GM21825 (cell line): ENCODE data around the gene IP6K2.

Experiments used
- ATAC-seq: cut with Tn5 transposase; IDR thresholded peaks from one replicate; pipeline ENCODE4 v1.9.1; 2021; ENCODE audit warnings: mild to moderate bottlenecking, moderate library complexity; ENCODE audit not compliant: unreplicated experiment

Gene IP6K2

GRCh38 chr3:48674505-48674904 is 42.5 kb downstream of the IP6K2 start:
- no peak for ATAC-seq

DNA sequence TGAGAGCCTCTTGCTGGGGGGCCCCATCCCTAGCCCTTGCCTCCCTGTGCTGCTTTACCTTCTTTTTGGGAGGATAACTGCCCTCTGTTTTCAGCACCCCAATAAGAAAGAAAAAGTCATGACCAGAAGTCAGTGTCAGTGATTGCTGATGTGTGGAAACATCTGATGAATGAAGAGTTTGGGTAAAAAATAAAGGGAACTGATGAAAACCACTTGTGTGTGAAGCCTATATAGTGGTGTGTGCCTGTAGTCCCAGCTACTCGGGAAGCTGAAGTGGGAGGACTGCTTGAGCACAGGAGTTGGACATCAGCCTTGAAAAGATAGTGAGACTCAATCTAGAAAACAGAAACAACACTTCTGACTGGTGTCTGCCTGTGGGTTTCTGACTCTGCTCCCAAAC is 44.5 kb downstream of the IP6K2 start:
- no peak for ATAC-seq

DNA sequence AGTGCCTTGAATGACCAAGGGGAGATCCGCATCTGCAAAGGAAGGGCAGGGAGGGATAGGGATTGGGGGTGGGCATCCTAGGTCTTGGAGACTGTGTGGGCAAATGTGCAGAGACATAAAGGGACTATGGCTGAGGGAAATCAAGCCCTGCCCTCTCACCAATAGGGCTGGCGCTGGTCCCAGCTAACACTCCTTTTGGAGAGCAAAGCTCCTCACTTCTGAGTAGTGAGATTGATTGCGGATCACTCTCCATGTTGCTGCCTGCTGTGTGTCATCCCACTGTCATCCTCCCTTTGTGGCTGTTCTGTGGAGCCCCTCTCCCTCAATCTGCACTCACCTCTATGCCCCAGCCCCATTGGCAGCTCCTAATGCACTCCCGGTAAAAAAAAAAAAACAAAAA is 52.1 kb downstream of the IP6K2 start:
- no peak for ATAC-seq

DNA sequence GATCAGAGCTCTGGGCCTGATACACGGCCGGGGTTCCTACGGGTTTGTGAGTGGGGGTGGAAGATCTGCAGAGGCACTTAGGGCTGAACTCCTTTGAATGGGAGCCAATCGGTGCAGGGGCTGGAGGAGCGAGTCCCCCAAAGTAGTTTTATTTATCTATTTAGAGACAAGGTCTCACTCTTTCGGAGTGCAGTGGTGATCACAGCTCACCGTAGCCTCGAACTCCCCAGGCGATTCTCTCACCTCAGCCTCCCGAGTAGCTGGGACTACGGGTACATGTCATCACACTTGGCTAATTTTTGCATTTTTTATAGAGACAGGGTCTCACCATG is 52.7 kb downstream of the IP6K2 start:
- no peak for ATAC-seq

DNA sequence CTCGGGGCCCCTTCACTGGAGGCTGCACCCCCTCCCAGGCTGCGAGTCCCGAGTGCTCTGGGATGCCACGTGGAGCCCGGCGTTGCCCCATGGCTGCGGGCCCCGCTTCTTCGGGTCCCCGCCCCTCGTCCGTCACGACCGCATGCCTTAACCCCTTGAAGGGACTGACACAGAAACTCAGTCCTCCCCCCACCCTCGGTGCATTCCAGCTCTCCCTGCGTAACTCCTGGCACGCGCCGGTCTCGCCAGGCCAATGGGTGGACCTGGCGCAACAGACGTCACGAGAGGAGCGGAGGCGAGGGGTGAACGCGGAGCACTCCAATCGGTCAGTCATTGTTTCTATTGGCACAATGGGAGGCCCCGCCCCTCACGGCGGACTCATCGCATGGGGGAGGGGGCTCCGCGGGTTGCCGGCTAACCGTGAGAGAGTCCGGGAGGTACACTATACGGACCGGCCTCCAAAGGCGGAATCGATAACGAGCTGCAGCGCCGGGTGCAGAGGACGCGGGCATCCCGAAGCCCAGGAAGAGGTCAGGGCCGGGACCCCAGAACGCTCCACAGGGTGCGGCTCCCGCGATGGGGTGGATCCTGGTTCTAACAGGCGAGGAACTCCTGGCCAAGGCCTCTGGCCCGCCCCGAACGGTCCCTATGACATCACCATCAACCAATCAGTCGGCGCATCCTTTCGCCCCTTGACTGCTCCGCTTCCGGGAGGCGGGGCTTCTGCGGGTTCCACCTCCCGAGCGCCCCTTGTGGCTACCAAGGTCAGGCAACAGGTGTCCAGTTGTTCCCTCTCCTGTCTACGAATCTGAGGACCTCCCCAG is 53.3 kb downstream of the IP6K2 start:
- ATAC-seq: peak; percentile 86

- ATAC-seq: no peak
Observed at GRCh38 chr3:48662753-48663488, 54.1 kb downstream of the IP6K2 start, which contains the start of gene CELSR3. Gene CELSR3 (minus strand): TSS chr3:48662886. CDS start chr3:48662634, 252 bp downstream.

- ATAC-seq: no peak
Observed at GRCh38 chr3:48662145-48662752, 54.8 kb downstream of the IP6K2 start.

- peak; percentile 30 for ATAC-seq
Observed at GRCh38 chr3:48661501-48662144, 55.4 kb downstream of the IP6K2 start.

- ATAC-seq: no peak
Observed at GRCh38 chr3:48660800-48661400, 56.1 kb downstream of the IP6K2 start.

DNA sequence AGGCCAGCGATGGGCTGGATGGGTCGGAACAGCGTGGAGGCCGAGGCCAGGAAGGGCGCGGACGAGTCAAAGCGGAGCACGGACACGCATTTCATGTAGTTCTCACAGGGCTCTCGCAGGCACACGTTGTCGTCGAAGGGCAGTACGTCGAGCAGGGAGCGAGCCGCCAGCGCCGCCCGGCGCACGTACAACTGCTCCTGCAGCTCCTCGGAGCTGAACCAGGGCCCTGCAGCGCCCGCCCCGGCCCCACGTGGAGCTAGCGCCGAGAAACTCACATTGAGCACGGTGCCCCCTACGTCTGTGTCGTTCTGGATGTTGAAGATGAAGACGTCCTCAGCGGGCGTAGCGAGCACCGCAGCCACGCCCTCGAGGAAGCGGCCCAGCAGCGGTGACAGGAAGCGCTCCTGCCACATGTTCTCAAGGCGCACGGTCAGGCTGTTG is 60.2 kb downstream of the IP6K2 start:
- no peak for ATAC-seq

- peak; percentile 48 for ATAC-seq
Observed at GRCh38 chr3:48656061-48656840, 60.8 kb downstream of the IP6K2 start.

GRCh38 chr3:48655606-48656005 is 61.4 kb downstream of the IP6K2 start:
- no peak for ATAC-seq

GRCh38 chr3:48655063-48655462 is 62.0 kb downstream of the IP6K2 start:
- no peak for ATAC-seq

DNA sequence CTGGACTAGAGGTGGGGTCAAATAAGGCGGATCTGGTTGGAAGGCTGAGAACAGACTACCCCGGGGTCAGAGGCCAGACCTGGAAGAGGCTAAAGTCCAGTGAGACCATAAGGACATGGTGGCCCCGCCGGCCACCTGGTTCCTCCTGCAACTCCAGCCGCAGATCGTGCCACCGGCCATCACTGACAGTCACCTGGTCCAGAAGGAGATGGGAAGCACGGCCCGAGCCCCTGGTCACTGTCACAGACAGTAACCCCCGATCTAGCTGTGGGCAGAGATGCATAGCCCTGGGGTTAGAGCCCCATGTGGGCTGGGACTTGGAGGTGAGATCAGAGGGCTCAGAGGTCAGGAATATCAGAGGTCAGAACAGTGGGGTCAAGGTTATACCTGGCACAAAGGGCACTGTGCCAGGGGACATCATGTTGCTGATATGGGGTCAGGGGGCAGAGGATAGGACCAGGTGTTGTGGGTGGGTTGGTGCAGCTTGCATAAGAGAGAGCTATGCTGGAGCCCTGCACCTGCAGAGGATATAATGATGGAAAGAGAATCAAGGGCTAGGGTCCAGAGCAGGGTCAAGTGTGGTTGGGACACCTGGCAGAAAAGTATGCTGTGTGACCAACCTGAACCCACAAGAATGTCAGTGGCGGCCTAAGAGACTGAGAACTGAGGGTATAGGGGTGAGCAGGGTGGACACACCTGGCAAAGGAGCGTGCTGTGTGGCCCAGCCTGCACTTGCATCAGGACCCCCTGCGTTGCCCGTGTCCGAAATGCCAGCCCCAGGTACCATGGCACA is 63.9 kb downstream of the IP6K2 start:
- no peak for ATAC-seq

DNA sequence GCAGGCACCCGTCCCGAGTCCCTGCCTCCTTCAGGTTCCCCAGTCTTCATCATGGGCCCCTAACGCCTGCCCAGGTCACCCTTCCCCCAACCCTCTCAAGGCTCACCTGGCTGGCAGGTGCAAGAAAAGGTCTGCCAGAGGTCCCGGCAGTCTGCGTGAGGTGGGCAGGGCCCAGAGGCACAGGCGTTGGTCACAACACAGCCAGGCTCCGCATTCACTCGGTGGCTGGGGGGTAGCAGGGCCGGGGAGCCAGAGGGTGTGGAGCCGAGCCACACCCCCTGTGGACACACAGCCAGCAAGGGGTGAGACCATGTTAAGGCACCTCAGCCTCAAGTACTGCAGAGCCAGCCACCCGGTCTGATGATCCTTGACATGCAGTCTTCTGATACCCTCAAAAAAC is 65.2 kb downstream of the IP6K2 start:
- ATAC-seq: no peak

DNA sequence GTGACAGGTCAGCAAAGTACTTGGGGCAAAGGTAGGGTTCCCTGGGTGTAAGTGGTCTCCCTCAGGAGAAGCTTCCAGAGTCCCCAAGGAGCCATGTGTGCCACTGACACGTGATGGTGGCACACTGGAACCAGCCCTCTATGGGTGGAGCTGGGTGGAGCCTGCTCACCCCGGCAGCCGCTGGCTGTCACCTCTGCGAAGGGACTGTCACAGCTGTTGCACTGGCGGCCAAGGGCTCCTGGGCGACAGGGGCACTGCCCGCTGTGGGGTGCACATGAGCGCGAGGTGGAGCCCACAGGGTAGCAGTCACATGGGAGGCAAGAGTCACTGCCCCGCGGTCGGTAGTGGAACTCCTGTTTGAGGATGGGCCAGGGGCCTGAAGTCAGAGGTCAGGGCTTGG is 66.3 kb downstream of the IP6K2 start:
- ATAC-seq: no peak

- ATAC-seq: no peak
Observed at GRCh38 chr3:48648188-48648850, 68.7 kb downstream of the IP6K2 start.

DNA sequence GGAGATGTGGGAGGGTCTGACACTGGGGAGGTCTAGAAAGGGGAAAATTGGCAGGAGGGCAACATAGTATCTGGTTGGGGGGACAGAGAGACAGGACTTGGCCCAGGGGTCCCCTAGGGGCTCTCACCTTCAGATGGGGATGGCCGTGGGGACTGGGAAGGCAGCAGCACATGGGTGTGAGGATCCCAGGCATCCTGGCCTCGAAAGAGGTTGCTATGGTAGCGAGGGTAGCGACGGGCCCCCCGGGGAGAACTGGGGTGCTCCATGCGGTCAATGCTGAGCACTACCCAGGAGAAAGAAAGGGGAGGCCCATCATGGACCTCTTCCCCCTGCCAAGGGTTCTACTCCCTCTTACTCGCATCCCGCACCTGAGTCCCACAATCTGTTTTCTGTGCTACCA is 69.3 kb downstream of the IP6K2 start:
- ATAC-seq: no peak
